Mesothelial cell of epicardium (in vitro differentiated cells): ENCODE data around the gene TAF4B. TPM values are rescaled to one million over a fixed set of nuclear protein-coding genes. Genes with fewer than 3 reads are reported as not detected.
"Not testable (repeated sequence)": the region's sequence is repeated elsewhere in the genome, so short reads cannot be mapped to it uniquely, and the experiment has no call there.

Source experiments
- DNase-seq, 2 experiments: peaks; one replicate each; pipeline ENCODE4 v3.0.0; 2021; ENCODE audit warnings: low spot score in 2 of 2; ENCODE audit not compliant: unreplicated experiment in 2 of 2
- H3K27ac Mint-ChIP-seq: 2 replicates; pipeline ENCODE4 v1.8.0; 2021; ENCODE audit warnings: mixed read lengths
- H3K27me3 Mint-ChIP-seq: 2 replicates; pipeline ENCODE4 v1.8.0; 2021; ENCODE audit warnings: low read depth, mixed read lengths
- H3K36me3 Mint-ChIP-seq: 2 replicates; pipeline ENCODE4 v1.8.0; 2021; ENCODE audit warnings: mixed read lengths
- H3K4me1 Mint-ChIP-seq: 2 replicates; pipeline ENCODE4 v1.8.0; 2021; ENCODE audit warnings: mixed read lengths
- H3K4me3 Mint-ChIP-seq: 2 replicates; pipeline ENCODE4 v1.8.0; 2021; ENCODE audit warnings: mild to moderate bottlenecking, moderate library complexity, mixed read lengths
- H3K9me3 Mint-ChIP-seq: 2 replicates; pipeline ENCODE4 v1.8.0; 2021; ENCODE audit warnings: mixed read lengths
- total RNA-seq: library from RNA; stranded (reverse); gene quantifications from 3 replicates; pipeline ENCODE4 v1.2.1, GENCODE V29; 2021
- TF ChIP-seq, protein P1 (sequence below): fragments of 200-600 bp; sonication (generic); IDR thresholded peaks from one replicate; pipeline ENCODE4 v1.5.0; 2021; ENCODE audit warnings: antibody characterized with exemption; ENCODE audit not compliant: unreplicated experiment

TAF4B gene
- total RNA-seq, 1 donor from 2014 or later: 4.2 TPM

DNA sequence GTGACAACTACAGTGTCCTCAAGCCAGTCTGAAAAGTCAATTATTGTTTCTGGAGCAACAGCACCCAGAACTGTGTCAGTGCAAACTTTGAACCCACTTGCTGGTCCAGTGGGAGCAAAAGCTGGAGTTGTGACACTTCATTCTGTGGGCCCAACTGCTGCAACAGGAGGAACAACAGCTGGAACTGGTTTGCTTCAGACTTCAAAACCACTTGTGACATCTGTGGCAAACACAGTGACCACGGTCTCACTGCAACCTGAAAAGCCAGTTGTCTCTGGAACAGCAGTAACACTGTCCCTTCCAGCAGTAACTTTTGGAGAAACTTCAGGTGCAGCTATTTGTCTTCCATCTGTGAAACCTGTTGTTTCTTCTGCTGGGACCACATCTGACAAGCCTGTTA, 59.8 kb downstream of the TAF4B start:
- Mint-ChIP-seq H3K36me3 (peaks cover 20% of the 10 kb centered on the region), H3K4me3 (no peak overlapping the region)
- TF ChIP-seq, protein P1, sequence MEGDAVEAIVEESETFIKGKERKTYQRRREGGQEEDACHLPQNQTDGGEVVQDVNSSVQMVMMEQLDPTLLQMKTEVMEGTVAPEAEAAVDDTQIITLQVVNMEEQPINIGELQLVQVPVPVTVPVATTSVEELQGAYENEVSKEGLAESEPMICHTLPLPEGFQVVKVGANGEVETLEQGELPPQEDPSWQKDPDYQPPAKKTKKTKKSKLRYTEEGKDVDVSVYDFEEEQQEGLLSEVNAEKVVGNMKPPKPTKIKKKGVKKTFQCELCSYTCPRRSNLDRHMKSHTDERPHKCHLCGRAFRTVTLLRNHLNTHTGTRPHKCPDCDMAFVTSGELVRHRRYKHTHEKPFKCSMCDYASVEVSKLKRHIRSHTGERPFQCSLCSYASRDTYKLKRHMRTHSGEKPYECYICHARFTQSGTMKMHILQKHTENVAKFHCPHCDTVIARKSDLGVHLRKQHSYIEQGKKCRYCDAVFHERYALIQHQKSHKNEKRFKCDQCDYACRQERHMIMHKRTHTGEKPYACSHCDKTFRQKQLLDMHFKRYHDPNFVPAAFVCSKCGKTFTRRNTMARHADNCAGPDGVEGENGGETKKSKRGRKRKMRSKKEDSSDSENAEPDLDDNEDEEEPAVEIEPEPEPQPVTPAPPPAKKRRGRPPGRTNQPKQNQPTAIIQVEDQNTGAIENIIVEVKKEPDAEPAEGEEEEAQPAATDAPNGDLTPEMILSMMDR: no peak

DNA sequence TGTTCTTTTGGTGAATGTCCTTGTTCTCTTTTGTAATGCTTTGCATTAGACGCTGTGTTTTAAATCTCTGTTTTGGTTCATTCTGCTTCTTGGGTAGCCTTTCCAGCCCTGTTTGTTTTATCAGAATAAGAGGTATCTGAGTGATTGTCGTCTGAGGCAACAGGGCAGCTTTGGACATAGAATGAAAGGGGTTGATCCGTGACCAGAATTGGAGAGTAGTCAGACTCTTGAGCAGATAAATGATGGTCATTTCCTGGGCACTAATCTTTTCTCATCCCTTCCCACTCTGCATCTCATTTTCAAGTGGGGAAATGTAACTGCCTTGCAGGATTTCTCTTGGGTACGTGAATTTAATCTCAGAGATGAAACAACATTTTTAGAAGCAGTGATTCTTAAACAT, 61.4 kb downstream of the TAF4B start:
- peaks cover 7% of the 10 kb centered on the region for H3K9me3 Mint-ChIP-seq
- H3K27ac Mint-ChIP-seq: no peak overlapping the region

More for the DNA sequence above, 59.8 kb downstream of the TAF4B start:
- Mint-ChIP-seq H3K4me1 (no peaks in the 10 kb centered on the region), H3K9me3 (peaks cover 9% of the 10 kb centered on the region), H3K27me3 (no peaks in the 10 kb centered on the region), H3K27ac (no peak overlapping the region)
- no peak for DNase-seq

DNA sequence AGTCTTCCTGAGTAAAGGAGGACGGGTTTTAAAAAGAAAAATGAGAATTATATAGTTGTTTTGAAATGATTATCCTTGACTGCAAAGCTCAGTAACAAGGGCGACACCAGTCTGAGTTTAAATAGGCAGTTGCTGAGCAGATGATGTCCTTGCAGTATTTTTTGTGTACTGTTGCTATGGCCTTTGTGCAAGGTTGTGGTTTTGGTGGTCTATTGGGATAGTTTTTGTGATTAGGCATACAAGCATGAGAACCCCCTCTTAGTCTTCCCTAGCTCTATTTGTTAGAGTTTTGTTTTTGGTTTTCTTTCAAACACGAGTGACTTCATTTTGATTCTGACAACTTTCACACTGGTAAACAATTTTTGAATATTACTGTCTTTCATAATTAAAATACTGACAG, 64.1 kb downstream of the TAF4B start:
- DNase-seq: no peak
- peaks cover 5% of the 10 kb centered on the region for H3K4me1 Mint-ChIP-seq
- H3K9me3 Mint-ChIP-seq: no peaks in the 10 kb centered on the region
- no peaks in the 10 kb centered on the region for H3K27me3 Mint-ChIP-seq
- TF ChIP-seq, protein P1: no peak
- H3K4me3 Mint-ChIP-seq: no peak overlapping the region
- no peak overlapping the region for H3K27ac Mint-ChIP-seq
- H3K36me3 Mint-ChIP-seq: peaks cover 5% of the 10 kb centered on the region

More for the DNA sequence above, 61.4 kb downstream of the TAF4B start:
- Mint-ChIP-seq H3K4me1 (no peaks in the 10 kb centered on the region), H3K27me3 (no peaks in the 10 kb centered on the region), H3K36me3 (peaks cover 19% of the 10 kb centered on the region), H3K4me3 (no peak overlapping the region)
- DNase-seq: no peak
- TF ChIP-seq, protein P1: no peak

DNA sequence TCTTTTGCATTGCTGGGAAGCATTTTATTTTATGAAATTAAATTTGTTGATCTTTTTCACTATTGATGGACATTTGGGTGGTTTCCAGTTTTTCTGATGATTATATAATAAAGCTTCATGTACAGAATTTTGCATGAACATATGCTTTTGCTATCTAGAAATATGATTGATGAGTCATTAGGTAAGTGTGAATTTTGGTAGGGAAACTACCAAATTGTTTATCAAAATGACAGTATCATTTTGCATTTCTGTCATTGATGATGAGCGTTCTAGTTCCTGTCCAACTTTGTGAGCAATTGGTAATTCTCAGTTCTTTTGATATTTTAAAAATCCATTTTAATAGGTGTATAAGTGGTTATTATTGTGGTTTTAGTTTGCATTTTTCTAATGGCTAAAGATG, 67.7 kb downstream of the TAF4B start:
- TF ChIP-seq, protein P1: no peak
- DNase-seq: no peak
- Mint-ChIP-seq H3K36me3 (no peaks in the 10 kb centered on the region), H3K4me3 (no peak overlapping the region), H3K27ac (no peak overlapping the region), H3K9me3 (no peaks in the 10 kb centered on the region), H3K4me1 (peaks cover 5% of the 10 kb centered on the region), H3K27me3 (no peaks in the 10 kb centered on the region)

DNA sequence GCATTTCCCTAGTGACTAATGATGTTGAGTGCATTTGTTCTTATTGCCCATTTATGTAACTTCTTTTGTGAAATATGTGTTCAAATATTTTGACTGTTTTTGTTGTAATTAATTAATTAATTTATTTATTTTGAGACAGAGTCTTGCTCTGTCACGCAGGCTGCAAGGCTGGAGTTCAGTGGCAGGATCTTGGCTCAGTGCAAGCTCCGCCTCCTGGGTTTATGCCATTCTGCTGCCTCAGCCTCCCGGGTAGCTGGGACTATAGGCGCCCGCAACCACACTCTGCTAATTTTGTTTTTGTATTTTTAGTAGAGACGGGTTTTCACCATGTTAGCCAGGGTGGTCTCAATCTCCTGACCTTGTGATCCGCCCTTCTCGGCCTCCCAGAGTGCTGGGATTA, 71.9 kb downstream of the TAF4B start:
- TF ChIP-seq, protein P1: no peak
- Mint-ChIP-seq H3K4me1 (peaks cover 5% of the 10 kb centered on the region), H3K4me3 (no peak overlapping the region)

DNA sequence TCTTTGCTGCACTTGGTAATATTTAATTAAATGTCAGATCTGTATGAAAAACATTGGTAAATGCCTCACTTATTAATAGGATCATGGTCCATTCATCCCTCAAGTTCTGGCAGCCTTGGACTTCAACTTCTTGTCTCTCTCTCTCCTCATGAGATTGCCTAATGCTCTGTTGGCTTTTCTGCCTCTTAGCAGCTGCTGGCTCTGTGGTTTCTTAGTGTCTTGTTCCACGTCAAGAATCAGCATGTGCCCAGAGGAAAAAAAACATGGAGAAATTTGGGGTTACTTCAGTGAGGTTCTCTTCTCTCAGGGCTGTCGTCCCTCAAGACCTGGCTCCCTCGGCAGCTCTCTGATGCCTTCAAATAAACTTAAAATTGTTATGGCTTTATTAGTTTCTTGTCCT, 75.4 kb downstream of the TAF4B start:
- Mint-ChIP-seq H3K27ac (no peak overlapping the region), H3K9me3 (no peaks in the 10 kb centered on the region), H3K4me1 (no peaks in the 10 kb centered on the region), H3K27me3 (no peaks in the 10 kb centered on the region), H3K4me3 (no peak overlapping the region), H3K36me3 (no peaks in the 10 kb centered on the region)
- TF ChIP-seq, protein P1: no peak
- no peak for DNase-seq

More for the DNA sequence above, 71.9 kb downstream of the TAF4B start:
- no peaks in the 10 kb centered on the region for H3K36me3 Mint-ChIP-seq
- H3K27ac Mint-ChIP-seq: no peak overlapping the region
- no peak for DNase-seq
- H3K9me3 Mint-ChIP-seq: no peaks in the 10 kb centered on the region
- H3K27me3 Mint-ChIP-seq: no peaks in the 10 kb centered on the region

DNA sequence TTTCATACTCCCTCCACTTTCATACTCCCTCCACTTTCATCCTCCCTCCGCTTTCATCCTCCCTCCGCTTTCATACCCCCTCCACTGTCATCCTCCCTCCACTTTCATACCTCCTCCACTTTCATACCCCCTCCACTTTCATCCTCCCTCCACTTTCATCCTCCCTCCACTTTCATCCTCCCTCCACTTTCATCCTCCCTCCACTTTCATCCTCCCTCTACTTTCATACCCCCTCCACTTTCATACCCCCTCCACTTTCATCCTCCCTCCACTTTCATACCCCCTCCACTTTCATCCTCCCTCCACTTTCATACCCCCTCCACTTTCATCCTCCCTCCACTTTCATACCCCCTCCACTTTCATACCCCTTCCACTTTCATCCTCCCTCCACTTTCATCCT, 77.0 kb downstream of the TAF4B start:
- not testable (repeated sequence) for H3K4me1 Mint-ChIP-seq, H3K36me3 Mint-ChIP-seq, H3K27me3 Mint-ChIP-seq, DNase-seq, H3K27ac Mint-ChIP-seq, H3K9me3 Mint-ChIP-seq, H3K4me3 Mint-ChIP-seq
